ENCODE data around the gene PUS10.

DNA sequence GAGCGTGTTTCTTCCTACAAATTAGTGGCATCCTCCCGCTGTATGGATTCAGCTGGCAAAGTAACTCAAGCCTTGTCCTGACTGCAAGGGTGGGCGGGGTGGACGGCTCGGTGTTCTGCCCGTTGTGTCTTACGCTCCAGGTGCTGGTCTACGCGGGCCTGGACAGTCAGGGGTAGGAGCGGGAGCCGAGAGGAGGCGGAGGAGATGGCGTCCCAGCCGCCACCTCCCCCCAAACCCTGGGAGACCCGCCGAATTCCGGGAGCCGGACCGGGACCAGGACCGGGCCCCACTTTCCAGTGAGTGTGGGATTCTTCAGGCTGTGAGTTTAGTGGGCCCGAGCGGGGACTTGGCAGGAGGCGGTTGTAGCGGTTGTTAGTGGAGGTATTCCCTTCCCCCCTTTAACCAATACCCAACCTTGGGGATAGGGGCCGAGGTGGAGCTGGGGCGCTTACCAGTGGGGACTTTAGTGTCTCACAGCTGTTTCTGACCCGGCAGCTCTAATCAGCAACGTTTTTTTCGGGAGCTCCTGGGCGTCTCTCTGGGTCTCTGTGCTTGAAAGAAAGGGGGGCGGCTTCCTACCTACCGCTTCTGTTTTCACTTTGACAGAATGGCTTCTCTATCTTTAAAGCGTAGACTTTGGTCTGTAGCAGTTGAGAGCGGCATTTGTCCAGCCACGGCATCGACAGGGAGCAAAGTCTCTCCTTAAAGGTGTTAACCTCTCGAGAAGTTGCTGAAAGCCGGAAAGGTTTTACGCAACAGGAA lies at the start of gene PUS10, which contains the start of gene PEX13:
- TF ChIP-seq NFRKB (IDR thresholded peaks at IDR 0.05) = no peak
- TF ChIP-seq FOXK2 (IDR thresholded peaks at IDR 0.05) = no peak
- no peak for TF ChIP-seq ZNF384 (IDR thresholded peaks at IDR 0.05)
- TF ChIP-seq, protein P1, sequence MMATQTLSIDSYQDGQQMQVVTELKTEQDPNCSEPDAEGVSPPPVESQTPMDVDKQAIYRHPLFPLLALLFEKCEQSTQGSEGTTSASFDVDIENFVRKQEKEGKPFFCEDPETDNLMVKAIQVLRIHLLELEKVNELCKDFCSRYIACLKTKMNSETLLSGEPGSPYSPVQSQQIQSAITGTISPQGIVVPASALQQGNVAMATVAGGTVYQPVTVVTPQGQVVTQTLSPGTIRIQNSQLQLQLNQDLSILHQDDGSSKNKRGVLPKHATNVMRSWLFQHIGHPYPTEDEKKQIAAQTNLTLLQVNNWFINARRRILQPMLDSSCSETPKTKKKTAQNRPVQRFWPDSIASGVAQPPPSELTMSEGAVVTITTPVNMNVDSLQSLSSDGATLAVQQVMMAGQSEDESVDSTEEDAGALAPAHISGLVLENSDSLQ (IDR thresholded peaks at IDR 0.05) = no peak
- no peak for TF ChIP-seq BHLHE40 (IDR thresholded peaks at IDR 0.05; ENCODE audit: borderline replicate concordance)
- TF ChIP-seq FOXM1 (IDR thresholded peaks at IDR 0.05; ENCODE audit: borderline replicate concordance) = no peak; the same call in 1 of the 2 replicates

Data from HEK293T (cell line).